Esophagus muscularis mucosa (tissue), 4 donors: ENCODE measurements around the gene S100A1. TPM values are rescaled to one million over a fixed set of nuclear protein-coding genes. Genes with fewer than 3 reads are reported as not detected.

Experiments
- DNase-seq: peaks from one replicate; pipeline ENCODE4 v3.0.0-alpha.2; 2017; ENCODE audit errors: extremely low spot score
- H3K27ac ChIP-seq, 4 donors: fragments of 200-600 bp; sonication (generic); replicated peaks in 1 of 4; 1 replicate in 3 of 4; 2 replicates in 1 of 4; pipeline ENCODE4 v1.5.1; 2016 to 2019; ENCODE audit warnings: mild to moderate bottlenecking in 1 of 4
- H3K27me3 ChIP-seq, 4 donors: fragments of 200-600 bp; sonication (generic); one replicate each; pipeline versions ENCODE4 v1.5.1 to v1.6.0; 2016 to 2019
- H3K36me3 ChIP-seq, 4 donors: fragments of 200-600 bp; sonication (generic); one replicate each; pipeline ENCODE4 v1.5.1; 2016 to 2019
- H3K4me1 ChIP-seq, 4 donors: fragments of 200-600 bp; sonication (generic); one replicate each; pipeline ENCODE4 v1.5.1; 2016 to 2019
- H3K4me3 ChIP-seq, 4 donors: fragments of 200-600 bp; sonication (generic); 1 replicate in 2 of 4; 2 replicates in 2 of 4; pipeline ENCODE4 v1.5.1; 2016 to 2019; ENCODE audit warnings: mild to moderate bottlenecking in 4 of 4, moderate library complexity in 1 of 4
- H3K9me3 ChIP-seq, 4 donors: fragments of 200-600 bp; sonication (generic); 1 replicate in 3 of 4; 2 replicates in 1 of 4; pipeline ENCODE4 v1.5.1; 2016 to 2019
- EP300 ChIP-seq: sonication (generic); formaldehyde crosslinking; IDR thresholded peaks from one replicate; pipeline ENCODE4 v1.6.1; 2017; ENCODE audit warnings: antibody characterized with exemption
- POLR2A ChIP-seq: fragments of 450-650 bp; IDR thresholded peaks from one replicate; pipeline ENCODE4 v1.6.1; 2017; ENCODE audit warnings: antibody characterized with exemption, moderate library complexity, mild to moderate bottlenecking, low read depth
- POLR2AphosphoS5 ChIP-seq, 2 donors: sonication (generic); formaldehyde crosslinking; IDR thresholded peaks; one replicate each; pipeline ENCODE4 v1.6.1; 2017; ENCODE audit warnings: antibody characterized with exemption in 2 of 2
- WGBS: methylation state at CpG from one replicate; pipeline ENCODE4 v1.1.5; 2018; 5-methylcytosine and 5-hydroxymethylcytosine counted together
- intact Hi-C: fragments of 100-400 bp; cut with DNase I; formaldehyde crosslinking; loops from one replicate; pipeline ENCODE4 v1.15.1; 2023
- total RNA-seq, 4 donors: library from RNA; depleted of rRNA; stranded (reverse); fragments of >200 nt; gene quantifications; one replicate each; pipeline versions ENCODE4 v1.1.0 to v1.2.1, GENCODE V29; 2016
- TF ChIP-seq, protein P1 (sequence below), 3 experiments: fragments of 200-600 bp in 2 of 3; fragments of 450-650 bp in 1 of 3; sonication (generic) in 2 of 3; IDR thresholded peaks; one replicate each; pipeline ENCODE4 v1.5.1; 2017 to 2019; ENCODE audit warnings: antibody characterized with exemption in 3 of 3, mild to moderate bottlenecking in 2 of 3, moderate library complexity in 1 of 3

The S100A1 gene
- total RNA-seq, 4 donors from 2014 or later: 4.3 to 17.9 (median 9.2) TPM

GRCh38 chr1:153624965-153625611 lies 3.1 kb upstream of the S100A1 start:
- DNase-seq: no peak
- peak overlapping the region in 3 of 4 donors; percentile 1 to 90 (median 83) for H3K27ac ChIP-seq
- peak overlapping the region in 1 of 4 donors; percentile 65 for H3K4me3 ChIP-seq
- peaks cover 0 to 42% (median 13%) of the 10 kb centered on the region in 4 donors for H3K36me3 ChIP-seq
- TF ChIP-seq EP300 (no peak), POLR2AphosphoS5 (IDR thresholded peaks at IDR 0.05) (no peak), POLR2A (no peak)
- TF ChIP-seq, protein P1, sequence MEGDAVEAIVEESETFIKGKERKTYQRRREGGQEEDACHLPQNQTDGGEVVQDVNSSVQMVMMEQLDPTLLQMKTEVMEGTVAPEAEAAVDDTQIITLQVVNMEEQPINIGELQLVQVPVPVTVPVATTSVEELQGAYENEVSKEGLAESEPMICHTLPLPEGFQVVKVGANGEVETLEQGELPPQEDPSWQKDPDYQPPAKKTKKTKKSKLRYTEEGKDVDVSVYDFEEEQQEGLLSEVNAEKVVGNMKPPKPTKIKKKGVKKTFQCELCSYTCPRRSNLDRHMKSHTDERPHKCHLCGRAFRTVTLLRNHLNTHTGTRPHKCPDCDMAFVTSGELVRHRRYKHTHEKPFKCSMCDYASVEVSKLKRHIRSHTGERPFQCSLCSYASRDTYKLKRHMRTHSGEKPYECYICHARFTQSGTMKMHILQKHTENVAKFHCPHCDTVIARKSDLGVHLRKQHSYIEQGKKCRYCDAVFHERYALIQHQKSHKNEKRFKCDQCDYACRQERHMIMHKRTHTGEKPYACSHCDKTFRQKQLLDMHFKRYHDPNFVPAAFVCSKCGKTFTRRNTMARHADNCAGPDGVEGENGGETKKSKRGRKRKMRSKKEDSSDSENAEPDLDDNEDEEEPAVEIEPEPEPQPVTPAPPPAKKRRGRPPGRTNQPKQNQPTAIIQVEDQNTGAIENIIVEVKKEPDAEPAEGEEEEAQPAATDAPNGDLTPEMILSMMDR (IDR thresholded peaks at IDR 0.05): no peak
- H3K27me3 ChIP-seq: no peaks in the 10 kb centered on the region
- H3K9me3 ChIP-seq: no peaks in the 10 kb centered on the region
- intact Hi-C loops: no loop called here
- 71% methylated on average over 10 of the region's 10 CpGs for WGBS
- peaks cover 40 to 60% (median 55%) of the 10 kb centered on the region in 4 donors for H3K4me1 ChIP-seq

DNA sequence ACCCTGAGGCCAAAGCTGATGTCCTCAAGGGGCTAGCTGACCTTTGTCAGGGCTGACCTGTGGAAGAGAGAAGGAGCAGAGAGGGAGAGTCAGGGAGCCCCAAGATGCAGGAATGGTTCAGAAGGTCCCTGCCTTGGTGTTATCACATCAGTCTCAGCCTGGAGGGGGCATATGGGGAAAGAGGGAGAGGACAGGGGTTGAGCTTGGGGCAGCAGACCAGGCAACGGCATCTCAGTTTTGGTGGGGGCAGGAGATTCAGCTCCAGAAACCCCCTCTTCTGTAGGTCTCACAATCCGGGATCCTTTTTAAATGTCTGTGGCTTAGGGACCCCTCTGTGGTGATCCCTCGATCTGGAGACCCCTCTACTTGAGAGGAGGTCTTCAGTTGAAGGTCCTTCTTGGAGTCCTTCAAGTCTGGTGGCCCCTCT lies 1.7 kb upstream of the S100A1 start:
- Histone ChIP-seq H3K36me3 (peaks cover 0 to 36% (median 12%) of the 10 kb centered on the region in 4 donors), H3K27me3 (no peaks in the 10 kb centered on the region), H3K9me3 (no peaks in the 10 kb centered on the region), H3K4me3 (peak overlapping the region; percentile 57 to 65 (median 62)), H3K4me1 (peaks cover 51 to 65% (median 55%) of the 10 kb centered on the region in 4 donors), H3K27ac (peak overlapping the region; percentile 83 to 91 (median 88))
- intact Hi-C loops: no loop called here
- no peak for DNase-seq
- WGBS: 61% methylated on average over 3 of the region's 3 CpGs
- TF ChIP-seq POLR2AphosphoS5 (IDR thresholded peaks at IDR 0.05) (no peak), EP300 (no peak), POLR2A (no peak)
- TF ChIP-seq, protein P1 (IDR thresholded peaks at IDR 0.05): no peak

GRCh38 chr1:153626904-153627714 lies 1.1 kb upstream of the S100A1 start, which contains the start of gene S100A13:
S100A13 (minus strand) TSS chr1:153627505; CDS start chr1:153626472, 1,033 bp downstream.
- 23% methylated on average over 21 of the region's 28 CpGs for WGBS
- H3K4me1 ChIP-seq: peaks cover 52 to 65% (median 58%) of the 10 kb centered on the region in 4 donors
- TF ChIP-seq, protein P1 (IDR thresholded peaks at IDR 0.05): peak; percentile 33 to 57 (median 55)
- no peak for TF ChIP-seq EP300
- no peak for TF ChIP-seq POLR2A
- peak; percentile 42 to 82 for TF ChIP-seq POLR2AphosphoS5 (IDR thresholded peaks at IDR 0.05)
- H3K27me3 ChIP-seq: no peaks in the 10 kb centered on the region
- peak within 1 kb of the TSS; percentile 83 to 91 (median 88) for H3K27ac ChIP-seq
- intact Hi-C loops: no loop called here
- peak; percentile 95 for DNase-seq
- H3K4me3 ChIP-seq: peak within 1 kb of the TSS; percentile 57 to 65 (median 62)
- no peaks in the 10 kb centered on the region for H3K9me3 ChIP-seq
- H3K36me3 ChIP-seq: peaks cover 0 to 29% (median 12%) of the 10 kb centered on the region in 4 donors

GRCh38 chr1:153628638-153629342 lies 556 bp downstream of the S100A1 start:
- H3K27ac ChIP-seq: peak overlapping the region; percentile 83 to 91 (median 88)
- 87% methylated on average over 6 of the region's 6 CpGs for WGBS

More at GRCh38 chr1:153628638-153629342, 556 bp downstream of the S100A1 start:
- Histone ChIP-seq H3K9me3 (no peaks in the 10 kb centered on the region), H3K4me3 (no peak overlapping the region), H3K4me1 (peaks cover 52 to 72% (median 68%) of the 10 kb centered on the region in 4 donors), H3K36me3 (peaks cover 0 to 15% (median 6%) of the 10 kb centered on the region in 4 donors), H3K27me3 (no peaks in the 10 kb centered on the region)
- intact Hi-C loops: no loop called here
- DNase-seq: no peak
- no peak for TF ChIP-seq POLR2A
- TF ChIP-seq, protein P1 (IDR thresholded peaks at IDR 0.05): no peak
- no peak for TF ChIP-seq POLR2AphosphoS5 (IDR thresholded peaks at IDR 0.05)
- no peak for TF ChIP-seq EP300
